ENCODE results near the gene GNGT2. TPM values are rescaled to one million over a fixed set of nuclear protein-coding genes. Genes with fewer than 3 reads are reported as not detected.

Gene GNGT2
- total and polyA plus RNA-seq, 2 experiments from 2014 or later: not detected

GRCh38 chr17:49219987-49220386 is 9.6 kb upstream of the GNGT2 start:
- TF ChIP-seq EZH2 (IDR thresholded peaks at IDR 0.05; ENCODE audit: insufficient read depth, poor library complexity, severe bottlenecking): no peak
- TF ChIP-seq EZH2phosphoT487 (IDR thresholded peaks at IDR 0.05; ENCODE audit: insufficient read depth, low read depth): no peak
- Histone ChIP-seq H3K27ac (no peak overlapping the region), H3F3A (ENCODE audit: insufficient read depth) (no peaks in the 10 kb centered on the region), H3K4me2 (ENCODE audit: unreplicated experiment) (no peak overlapping the region), H3K4me3 (no peak overlapping the region), H4K20me1 (ENCODE audit: insufficient read depth) (no peaks in the 10 kb centered on the region), H3K9me3 (ENCODE audit: low read depth) (no peaks in the 10 kb centered on the region), H2AFZ (no peak overlapping the region), H3K9ac (no peak overlapping the region), H3K9me2 (ENCODE audit: insufficient read depth) (no peaks in the 10 kb centered on the region), H3K27me3 (replicated peaks; ENCODE audit: insufficient read depth) (peaks cover 23% of the 10 kb centered on the region), H3K79me2 (ENCODE audit: insufficient read depth) (no peaks in the 10 kb centered on the region), H3K4me1 (ENCODE audit: insufficient read depth) (no peaks in the 10 kb centered on the region), H3K36me3 (ENCODE audit: low read depth) (no peaks in the 10 kb centered on the region)
- 60 to 80% methylated on average over 6 to 15 of the region's 15 CpGs for WGBS, 2 experiments (ENCODE audit: low coverage in 1 of 2, low lambda C conversion rate in 2 of 2, missing lambda C conversion rate in 2 of 2)
- in situ Hi-C loops (cut with MboI): no loop called here
- DNase-seq: no peak

- H3K79me2 ChIP-seq (ENCODE audit: insufficient read depth): no peaks in the 10 kb centered on the region
- in situ Hi-C loops (cut with MboI): no loop called here
- no peaks in the 10 kb centered on the region for H3K9me2 ChIP-seq (ENCODE audit: insufficient read depth)
- TF ChIP-seq EZH2 (IDR thresholded peaks at IDR 0.05; ENCODE audit: insufficient read depth, poor library complexity, severe bottlenecking) (no peak), EZH2phosphoT487 (IDR thresholded peaks at IDR 0.05; ENCODE audit: insufficient read depth, low read depth) (no peak)
- no peaks in the 10 kb centered on the region for H3K36me3 ChIP-seq (ENCODE audit: low read depth)
- 35 to 37% methylated on average over 21 to 37 of the region's 37 CpGs for WGBS, 2 experiments (ENCODE audit: low coverage in 1 of 2, low lambda C conversion rate in 2 of 2, missing lambda C conversion rate in 2 of 2)
- no peaks in the 10 kb centered on the region for H3K4me1 ChIP-seq (ENCODE audit: insufficient read depth)
- H3K4me2 ChIP-seq (ENCODE audit: unreplicated experiment): no peak overlapping the region
- no peak overlapping the region for H3K9ac ChIP-seq
- H3K27me3 ChIP-seq (replicated peaks; ENCODE audit: insufficient read depth): peaks cover 16% of the 10 kb centered on the region
- no peak for DNase-seq
- H4K20me1 ChIP-seq (ENCODE audit: insufficient read depth): no peaks in the 10 kb centered on the region
- no peaks in the 10 kb centered on the region for H3K9me3 ChIP-seq (ENCODE audit: low read depth)
- H3F3A ChIP-seq (ENCODE audit: insufficient read depth): no peaks in the 10 kb centered on the region
- no peak overlapping the region for H2AFZ ChIP-seq
- H3K27ac ChIP-seq: no peak overlapping the region
- H3K4me3 ChIP-seq: no peak overlapping the region
Measured at GRCh38 chr17:49218941-49219913, 8.9 kb upstream of the GNGT2 start.

GRCh38 chr17:49217651-49218413 is 7.5 kb upstream of the GNGT2 start:
- Histone ChIP-seq H3F3A (ENCODE audit: insufficient read depth) (no peaks in the 10 kb centered on the region), H3K36me3 (ENCODE audit: low read depth) (no peaks in the 10 kb centered on the region), H3K27ac (no peak overlapping the region), H3K4me1 (ENCODE audit: insufficient read depth) (no peaks in the 10 kb centered on the region), H3K79me2 (ENCODE audit: insufficient read depth) (no peaks in the 10 kb centered on the region), H3K9me2 (ENCODE audit: insufficient read depth) (no peaks in the 10 kb centered on the region), H3K4me2 (ENCODE audit: unreplicated experiment) (no peak overlapping the region), H3K4me3 (no peak overlapping the region), H3K9ac (no peak overlapping the region), H3K27me3 (replicated peaks; ENCODE audit: insufficient read depth) (peaks cover 2% of the 10 kb centered on the region; the same call in 1 of the 2 replicates), H3K9me3 (ENCODE audit: low read depth) (no peaks in the 10 kb centered on the region), H2AFZ (no peak overlapping the region), H4K20me1 (ENCODE audit: insufficient read depth) (no peaks in the 10 kb centered on the region)
- TF ChIP-seq EZH2 (IDR thresholded peaks at IDR 0.05; ENCODE audit: insufficient read depth, poor library complexity, severe bottlenecking): no peak
- no peak for TF ChIP-seq EZH2phosphoT487 (IDR thresholded peaks at IDR 0.05; ENCODE audit: insufficient read depth, low read depth)
- in situ Hi-C loops (cut with MboI): no loop called here
- 64 to 68% methylated on average over 15 to 17 of the region's 17 CpGs for WGBS, 2 experiments (ENCODE audit: low coverage in 1 of 2, low lambda C conversion rate in 2 of 2, missing lambda C conversion rate in 2 of 2)
- DNase-seq: no peak

- Histone ChIP-seq H3F3A (ENCODE audit: insufficient read depth) (no peaks in the 10 kb centered on the region), H3K4me3 (no peak overlapping the region), H3K4me1 (ENCODE audit: insufficient read depth) (no peaks in the 10 kb centered on the region), H3K27ac (no peak overlapping the region), H3K9ac (no peak overlapping the region), H4K20me1 (ENCODE audit: insufficient read depth) (no peaks in the 10 kb centered on the region), H3K4me2 (ENCODE audit: unreplicated experiment) (no peak overlapping the region), H3K9me3 (ENCODE audit: low read depth) (no peaks in the 10 kb centered on the region), H3K79me2 (ENCODE audit: insufficient read depth) (no peaks in the 10 kb centered on the region), H2AFZ (no peak overlapping the region), H3K36me3 (ENCODE audit: low read depth) (no peaks in the 10 kb centered on the region), H3K27me3 (replicated peaks; ENCODE audit: insufficient read depth) (peaks cover 5% of the 10 kb centered on the region; the same call in 1 of the 2 replicates), H3K9me2 (ENCODE audit: insufficient read depth) (no peaks in the 10 kb centered on the region)
- TF ChIP-seq EZH2phosphoT487 (IDR thresholded peaks at IDR 0.05; ENCODE audit: insufficient read depth, low read depth): no peak
- TF ChIP-seq EZH2 (IDR thresholded peaks at IDR 0.05; ENCODE audit: insufficient read depth, poor library complexity, severe bottlenecking): no peak
- in situ Hi-C loops (cut with MboI): no loop called here
- DNase-seq: no peak
- 54 to 60% methylated on average over 11 of the region's 11 CpGs for WGBS, 2 experiments (ENCODE audit: low coverage in 1 of 2, low lambda C conversion rate in 2 of 2, missing lambda C conversion rate in 2 of 2)
Measured at GRCh38 chr17:49216953-49217650, 6.7 kb upstream of the GNGT2 start.
